GM12878 (cell line): ENCODE measurements around the gene TAAR8. TPM values are rescaled to one million over a fixed set of nuclear protein-coding genes. Genes with fewer than 3 reads are reported as not detected.

Source experiments
- ATAC-seq: fragments of 200-7000 bp; cut with Tn5 transposase; 3 replicates; pipeline ENCODE4 v1.9.1; 2020; ENCODE audit warnings: mild to moderate bottlenecking, moderate library complexity
- BruUV-seq: library from RNA; stranded (reverse); fragments of 400-500 nt; replicated peaks from 2 replicates; lab custom pipeline; 2021; lab: Mats Ljungman, UMichigan
- CTCF ChIA-PET: fragments of 300-600 bp; sonication (Branson Sonifier 250); formaldehyde crosslinking; extraction: SDS; loops from one replicate; lab custom pipeline; 2021; ENCODE audit warnings: inconsistent platforms; lab: Yijun Ruan, JAX
- POLR2A ChIA-PET: fragments of 350-600 bp; formaldehyde crosslinking; extraction: SDS; loops from one replicate; lab custom pipeline; 2021; ENCODE audit warnings: inconsistent platforms; lab: Charles Lee
- RAD21 ChIA-PET: fragments of 300-600 bp; sonication (Branson Sonifier 250); formaldehyde crosslinking; loops from one replicate; lab custom pipeline; 2023; ENCODE audit warnings: antibody characterized with exemption; ENCODE audit not compliant: unreplicated experiment; lab: Charles Lee
- SMC1A ChIA-PET: fragments of 300-600 bp; sonication (Branson Sonifier 250); formaldehyde crosslinking; loops from one replicate; lab custom pipeline; 2023; ENCODE audit not compliant: unreplicated experiment, uncharacterized antibody; lab: Charles Lee
- DNase-seq: peaks from one replicate; pipeline ENCODE4 v3.0.0-alpha.2; 2011; ENCODE audit warnings: low read depth, low spot score
- FAIRE-seq: peaks from 3 replicates; lab custom pipeline; 2011; peaks lifted over from hg19 to GRCh38; lab: Jason Lieb, UNC
- H2AFZ ChIP-seq: 2 replicates; pipeline ENCODE4 v1.6.0; 2011; ENCODE audit warnings: low read depth, low read length, control low read depth; ENCODE audit not compliant: control insufficient read depth
- H3K27ac ChIP-seq: 2 replicates; pipeline ENCODE4 v1.5.1; 2011; ENCODE audit warnings: control low read depth; ENCODE audit not compliant: control insufficient read depth, insufficient read depth
- H3K27me3 ChIP-seq, 2 experiments: replicated peaks in 1 of 2; 2 replicates each; pipeline versions ENCODE4 v1.6.0 to v1.6.1; 2011; ENCODE audit warnings: low read length in 1 of 2; ENCODE audit not compliant: control insufficient read depth in 2 of 2, insufficient read depth in 2 of 2
- H3K36me3 ChIP-seq, 2 experiments: 2 replicates each; pipeline ENCODE4 v1.5.1; 2011; ENCODE audit warnings: low read length in 1 of 2; ENCODE audit not compliant: control insufficient read depth in 2 of 2, insufficient read depth in 2 of 2
- H3K4me1 ChIP-seq: 2 replicates; pipeline ENCODE4 v1.6.1; 2011; ENCODE audit warnings: mild to moderate bottlenecking, low read length, moderate library complexity, mixed read lengths; ENCODE audit not compliant: control insufficient read depth, insufficient read depth
- H3K4me2 ChIP-seq: 2 replicates; pipeline ENCODE4 v1.6.0; 2011; ENCODE audit warnings: control low read depth; ENCODE audit not compliant: control insufficient read depth, insufficient read depth
- H3K4me3 ChIP-seq: fragments of 200-600 bp; sonication (generic); 2 replicates; pipeline ENCODE4 v1.5.1; 2016
- H3K79me2 ChIP-seq: 2 replicates; pipeline ENCODE4 v1.6.0; 2011; ENCODE audit warnings: low read length; ENCODE audit not compliant: control insufficient read depth, insufficient read depth
- H3K9ac ChIP-seq: 2 replicates; pipeline ENCODE4 v1.8.0; 2011; ENCODE audit warnings: low read length, control low read depth, mixed read lengths; ENCODE audit not compliant: control insufficient read depth, insufficient read depth
- H3K9me3 ChIP-seq: replicated peaks from 3 replicates; pipeline ENCODE4 v1.5.1; 2011; ENCODE audit warnings: mild to moderate bottlenecking, low read length; ENCODE audit not compliant: control insufficient read depth, insufficient read depth
- H4K20me1 ChIP-seq: 2 replicates; pipeline ENCODE4 v1.6.0; 2011; ENCODE audit not compliant: control insufficient read depth, insufficient read depth
- ATF7 ChIP-seq: fragments of 450-650 bp; IDR thresholded peaks from 2 replicates; pipeline ENCODE4 v1.6.1; 2016; ENCODE audit warnings: low read depth, mild to moderate bottlenecking
- CBX5 ChIP-seq: sonication (generic); IDR thresholded peaks from 2 replicates; pipeline ENCODE4 v1.6.1; 2016; ENCODE audit warnings: low read depth, moderate library complexity, mild to moderate bottlenecking, inconsistent platforms
- HCFC1 ChIP-seq: fragments of 150-350 bp; IDR thresholded peaks from 2 replicates; pipeline ENCODE4 v1.6.1; 2014; ENCODE audit warnings: low read length
- HDAC2 ChIP-seq: fragments of 200-600 bp; sonication (generic); IDR thresholded peaks from 2 replicates; pipeline ENCODE4 v1.6.1; 2017
- JUNB ChIP-seq: IDR thresholded peaks from 2 replicates; pipeline ENCODE4 v1.6.1; 2016; ENCODE audit warnings: antibody characterized with exemption, mild to moderate bottlenecking
- NBN ChIP-seq: fragments of 450-650 bp; IDR thresholded peaks from 2 replicates; pipeline ENCODE4 v1.6.1; 2016
- NFYA ChIP-seq: IDR thresholded peaks from 2 replicates; pipeline ENCODE4 v1.6.1; 2011; ENCODE audit warnings: low read depth, mild to moderate bottlenecking, low read length, improper control_type of control experiment, borderline replicate concordance
- NFYB ChIP-seq: IDR thresholded peaks from 2 replicates; pipeline ENCODE4 v1.6.1; 2011; ENCODE audit warnings: low read depth, mild to moderate bottlenecking, low read length, improper control_type of control experiment, moderate library complexity; ENCODE audit not compliant: insufficient read depth
- NRF1 ChIP-seq: conservative IDR thresholded peaks from 2 replicates; pipeline ENCODE4 v1.6.1; 2011; ENCODE audit warnings: mild to moderate bottlenecking, low read depth, low read length, improper control_type of control experiment
- RUNX3 ChIP-seq: IDR thresholded peaks from 2 replicates; pipeline ENCODE4 v1.6.1; 2012; ENCODE audit warnings: low read length, inconsistent platforms
- SMAD5 ChIP-seq: IDR thresholded peaks from 2 replicates; pipeline ENCODE4 v1.6.1; 2016; ENCODE audit warnings: antibody characterized with exemption, low read depth
- SP1 ChIP-seq: IDR thresholded peaks from one replicate; pipeline ENCODE4 v1.6.1; 2011; ENCODE audit warnings: low read depth, low read length
- SUZ12 ChIP-seq: fragments of 200-600 bp; sonication (generic); IDR thresholded peaks from one replicate; pipeline ENCODE4 v1.6.1; 2018; ENCODE audit warnings: antibody characterized with exemption, mild to moderate bottlenecking; ENCODE audit not compliant: unreplicated experiment
- TAF1 ChIP-seq: IDR thresholded peaks from 2 replicates; pipeline ENCODE4 v1.6.1; 2011; ENCODE audit warnings: mild to moderate bottlenecking, low read depth, low read length, borderline replicate concordance
- WGBS: methylation state at CpG from one replicate; pipeline ENCODE4 v1.1.6; 2016; ENCODE audit warnings: low lambda C conversion rate; ENCODE audit not compliant: insufficient replicate concordance, insufficient coverage; ENCODE audit errors: missing lambda C conversion rate; 5-methylcytosine and 5-hydroxymethylcytosine counted together
- in situ Hi-C: fragments of 300-500 bp; cut with MboI; formaldehyde crosslinking; loops from 9 replicates; pipeline ENCODE4 v1.14.3; 2018; ENCODE audit warnings: mixed read lengths
- intact Hi-C: fragments of 100-400 bp; cut with micrococcal nuclease; formaldehyde crosslinking; loops from one replicate; pipeline ENCODE4 v1.14.2; 2022; ENCODE audit not compliant: unreplicated experiment
- polyA plus RNA-seq, 11 experiments: library from polyadenylated mRNA; depleted of rRNA in 4 of 11; unstranded in 6 of 11; stranded (reverse) in 5 of 11; fragments of >200 nt; fragmentation: Nextera tagmentation in 4 of 11; fragmentation: Illumina TruSeq in 1 of 11; extraction: Ambion mirVana in 4 of 11; extraction: Trizol in 1 of 11; gene quantifications; 1 replicate in 1 of 11; 2 replicates in 10 of 11; pipeline versions ENCODE4 v1.2.1 to v1.2.3, GENCODE V29; 2011 to 2016; ENCODE audit warnings: inconsistent platforms in 2 of 11, missing spikeins in 2 of 11, low read depth in 1 of 11
- total RNA-seq, 4 experiments: library from RNA; depleted of rRNA in 3 of 4; stranded (reverse); fragments of >200 nt in 3 of 4; fragmentation: Illumina TruSeq in 1 of 4; extraction: Trizol in 1 of 4; gene quantifications; 2 replicates each; pipeline versions ENCODE4 v1.2.1 to v1.2.3, GENCODE V29; 2013 to 2021
- TF ChIP-seq, protein P1 (sequence below): fragments of 150-350 bp; IDR thresholded peaks from 2 replicates; pipeline ENCODE4 v1.6.1; 2016; ENCODE audit warnings: low read depth, low read length
- TF ChIP-seq, protein P2 (sequence below): IDR thresholded peaks from 2 replicates; pipeline ENCODE4 v1.6.1; 2012; ENCODE audit warnings: low read depth, low read length, improper control_type of control experiment
- TF ChIP-seq, protein P3 (sequence below): IDR thresholded peaks from 2 replicates; pipeline ENCODE4 v1.6.1; 2011; ENCODE audit warnings: mild to moderate bottlenecking, low read depth, low read length, moderate library complexity; ENCODE audit not compliant: insufficient replicate concordance

Gene TAAR8
- total and polyA plus RNA-seq, 10 of the 15 experiments (the other 5 are each of a cell fraction or from before 2014, with no cell fraction given), result not detected

DNA sequence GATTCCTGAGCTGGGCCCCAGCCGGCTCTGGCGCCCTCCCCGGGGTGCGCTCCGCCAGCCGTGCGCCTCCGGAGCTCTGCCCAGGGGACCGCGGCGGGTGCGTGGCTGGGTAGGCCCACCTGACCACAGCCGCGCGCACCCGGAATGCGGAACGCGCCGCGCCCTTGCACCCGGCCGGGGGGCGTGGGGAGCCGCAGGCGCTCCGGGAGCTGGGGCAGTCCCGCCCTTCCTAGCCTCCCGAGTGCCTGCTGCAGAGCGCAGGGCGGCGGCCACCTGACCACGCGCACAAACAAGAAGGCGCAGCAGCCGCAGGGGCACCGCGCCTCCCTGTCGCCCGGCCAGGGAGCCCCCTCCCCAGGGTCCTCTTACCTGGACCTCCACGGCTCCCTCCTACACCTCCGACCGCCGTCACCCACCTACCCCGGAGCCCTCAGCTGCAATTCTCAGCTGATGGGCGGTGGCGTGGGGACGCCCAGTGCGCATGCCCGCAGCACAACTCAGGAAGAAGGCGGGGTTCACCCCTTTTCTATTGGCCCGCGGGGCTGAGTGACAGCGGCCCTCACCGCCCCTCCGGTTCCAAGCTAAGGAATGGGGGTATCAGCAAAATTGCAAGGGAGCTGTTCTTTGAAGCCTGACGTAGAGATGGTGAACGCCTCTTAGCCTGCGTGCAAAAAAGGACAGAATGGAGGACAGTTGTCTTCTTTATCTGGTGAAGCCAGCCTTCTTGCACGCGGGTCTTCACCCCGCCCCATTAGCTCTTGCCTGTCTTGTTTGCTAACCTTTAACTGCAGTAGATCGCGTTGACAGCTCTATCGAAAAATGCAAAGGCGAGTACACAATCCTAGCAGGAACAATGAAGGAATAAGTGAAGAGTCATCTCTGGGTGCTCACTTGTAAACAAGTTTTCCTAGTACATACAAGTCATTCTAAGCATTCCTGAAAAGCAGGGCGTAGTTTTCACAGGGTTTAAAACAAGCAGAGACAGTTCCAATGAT, 39.5 kb upstream of the TAAR8 start, which contains the start of gene STX7:
TSS of gene STX7 (minus strand) at position 479 of the 995 bp plus-strand sequence. CDS start 9,586 bp downstream, outside the sequence.
- ChIA-PET RAD21 (interaction anchor here (0.6 to 1.8 kb wide), 15 partner anchors 12 to 309 kb away, joined by 3 to 26 read pairs (median 3); partner anchors contain the start of gene RPS12), CTCF (interaction anchor here (0.7 to 1.7 kb wide), 10 partner anchors 10 to 233 kb away, joined by 3 to 13 read pairs (median 4); no protein-coding TSS in a partner anchor), POLR2A (interaction anchor here (1.0 to 2.7 kb wide), 6 partner anchors 13 to 302 kb away, joined by 3 to 25 read pairs (median 4); no protein-coding TSS in a partner anchor), SMC1A (interaction anchor here (0.6 to 1.7 kb wide), 8 partner anchors 11 to 233 kb away, joined by 3 to 25 read pairs (median 5); no protein-coding TSS in a partner anchor)
- H3K9me3 ChIP-seq, result no peaks in the 10 kb centered on the region
- peak within 1 kb of the TSS; percentile 89 for H3K4me2 ChIP-seq
- H3K36me3 ChIP-seq, result peaks cover 0 to under 1% of the 10 kb centered on the region in 2 experiments; a peak in 1 of 4 replicates
- TSS peak; percentile 54 for BruUV-seq
- peak; percentile 91 for ATAC-seq
- peak within 1 kb of the TSS; percentile 51 for H3K9ac ChIP-seq
- DNase-seq, result peak; percentile 48
- peak within 1 kb of the TSS; percentile 63 for H3K27ac ChIP-seq
- intact Hi-C loops (loop anchor here (2.0 to 10.0 kb wide), 4 partner anchors 14 to 1442 kb away; partner anchors contain the start of genes RPS12 and TBPL1), in situ Hi-C loops (no loop called here)
- H3K79me2 ChIP-seq, result peaks cover 52% of the 10 kb centered on the region
- 1% methylated on average over 51 of the region's 67 CpGs for WGBS
- peaks cover 6% of the 10 kb centered on the region for H3K4me1 ChIP-seq
- H3K4me3 ChIP-seq, result peak within 1 kb of the TSS; percentile 61
- peak within 1 kb of the TSS; percentile 82 for H2AFZ ChIP-seq
- FAIRE-seq, result no peak
- H3K27me3 ChIP-seq, result no peaks in the 10 kb centered on the region
- no peaks in the 10 kb centered on the region for H4K20me1 ChIP-seq
- TF ChIP-seq, protein P1, sequence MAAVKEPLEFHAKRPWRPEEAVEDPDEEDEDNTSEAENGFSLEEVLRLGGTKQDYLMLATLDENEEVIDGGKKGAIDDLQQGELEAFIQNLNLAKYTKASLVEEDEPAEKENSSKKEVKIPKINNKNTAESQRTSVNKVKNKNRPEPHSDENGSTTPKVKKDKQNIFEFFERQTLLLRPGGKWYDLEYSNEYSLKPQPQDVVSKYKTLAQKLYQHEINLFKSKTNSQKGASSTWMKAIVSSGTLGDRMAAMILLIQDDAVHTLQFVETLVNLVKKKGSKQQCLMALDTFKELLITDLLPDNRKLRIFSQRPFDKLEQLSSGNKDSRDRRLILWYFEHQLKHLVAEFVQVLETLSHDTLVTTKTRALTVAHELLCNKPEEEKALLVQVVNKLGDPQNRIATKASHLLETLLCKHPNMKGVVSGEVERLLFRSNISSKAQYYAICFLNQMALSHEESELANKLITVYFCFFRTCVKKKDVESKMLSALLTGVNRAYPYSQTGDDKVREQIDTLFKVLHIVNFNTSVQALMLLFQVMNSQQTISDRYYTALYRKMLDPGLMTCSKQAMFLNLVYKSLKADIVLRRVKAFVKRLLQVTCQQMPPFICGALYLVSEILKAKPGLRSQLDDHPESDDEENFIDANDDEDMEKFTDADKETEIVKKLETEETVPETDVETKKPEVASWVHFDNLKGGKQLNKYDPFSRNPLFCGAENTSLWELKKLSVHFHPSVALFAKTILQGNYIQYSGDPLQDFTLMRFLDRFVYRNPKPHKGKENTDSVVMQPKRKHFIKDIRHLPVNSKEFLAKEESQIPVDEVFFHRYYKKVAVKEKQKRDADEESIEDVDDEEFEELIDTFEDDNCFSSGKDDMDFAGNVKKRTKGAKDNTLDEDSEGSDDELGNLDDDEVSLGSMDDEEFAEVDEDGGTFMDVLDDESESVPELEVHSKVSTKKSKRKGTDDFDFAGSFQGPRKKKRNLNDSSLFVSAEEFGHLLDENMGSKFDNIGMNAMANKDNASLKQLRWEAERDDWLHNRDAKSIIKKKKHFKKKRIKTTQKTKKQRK, result no peak
- TF ChIP-seq HCFC1 (0 out of 2 replicates have a peak, but pooled peaks have one; percentile 27), NBN (0 out of 2 replicates have a peak, but pooled peaks have one; percentile 20), NFYB (peak; percentile 88), RUNX3 (no peak; the same call in 1 of the 2 replicates), NFYA (no peak), NRF1 (peak; percentile 66), SP1 (peak; percentile 69), HDAC2 (no peak), TAF1 (peak; percentile 53; the same call in 1 of the 2 replicates), CBX5 (0 out of 2 replicates have a peak, but pooled peaks have one; percentile 35), SUZ12 (no peak), ATF7 (no peak), JUNB (no peak), SMAD5 (0 out of 2 replicates have a peak, but pooled peaks have one; percentile 48)
- TF ChIP-seq, protein P2, sequence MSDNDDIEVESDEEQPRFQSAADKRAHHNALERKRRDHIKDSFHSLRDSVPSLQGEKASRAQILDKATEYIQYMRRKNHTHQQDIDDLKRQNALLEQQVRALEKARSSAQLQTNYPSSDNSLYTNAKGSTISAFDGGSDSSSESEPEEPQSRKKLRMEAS, result no peak; the same call in 1 of the 2 replicates
- TF ChIP-seq, protein P3, sequence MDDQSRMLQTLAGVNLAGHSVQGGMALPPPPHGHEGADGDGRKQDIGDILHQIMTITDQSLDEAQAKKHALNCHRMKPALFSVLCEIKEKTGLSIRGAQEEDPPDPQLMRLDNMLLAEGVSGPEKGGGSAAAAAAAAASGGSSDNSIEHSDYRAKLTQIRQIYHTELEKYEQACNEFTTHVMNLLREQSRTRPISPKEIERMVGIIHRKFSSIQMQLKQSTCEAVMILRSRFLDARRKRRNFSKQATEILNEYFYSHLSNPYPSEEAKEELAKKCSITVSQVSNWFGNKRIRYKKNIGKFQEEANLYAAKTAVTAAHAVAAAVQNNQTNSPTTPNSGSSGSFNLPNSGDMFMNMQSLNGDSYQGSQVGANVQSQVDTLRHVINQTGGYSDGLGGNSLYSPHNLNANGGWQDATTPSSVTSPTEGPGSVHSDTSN, result peak; percentile 96
